Measurements from ENCODE around the gene SNX21.

DNA sequence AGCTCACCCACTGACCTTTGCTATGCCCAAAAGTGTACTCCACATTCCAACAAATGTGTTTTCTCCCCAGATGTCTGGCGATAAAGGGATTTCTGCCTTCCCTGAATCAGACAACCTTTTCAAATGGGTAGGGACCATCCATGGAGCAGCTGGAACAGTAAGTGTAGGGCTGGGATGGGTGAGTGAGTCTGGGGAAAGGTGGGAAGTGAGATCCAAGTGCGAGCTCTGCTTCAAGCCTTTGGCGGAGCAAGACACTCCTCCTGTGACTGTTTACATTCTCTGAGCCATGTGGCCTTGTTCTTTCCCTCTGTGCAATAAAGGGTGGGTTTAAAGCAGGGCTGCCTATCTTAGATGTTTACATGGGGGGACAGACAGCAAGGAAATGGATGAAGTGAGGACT, 19.3 kb upstream of the SNX21 start:
- TF ChIP-seq YY1 (IDR thresholded peaks at IDR 0.05; ENCODE audit: insufficient read depth, insufficient read length), result no peak
- TF ChIP-seq SUZ12 (IDR thresholded peaks at IDR 0.05; ENCODE audit: extremely low read depth, insufficient read depth, insufficient read length), result no peak
- TF ChIP-seq ZNF274 (IDR thresholded peaks at IDR 0.05; ENCODE audit: low read depth, low read length), result no peak

All from NT2/D1 (cell line).